ENCODE results near the gene WDR27. TPM values are rescaled to one million over a fixed set of nuclear protein-coding genes. Genes with fewer than 3 reads are reported as not detected.

Gene WDR27
- total RNA-seq, 2 experiments from 2014 or later: 77.2 to 108 TPM

GRCh38 chr6:169714178-169714577 lies 12.3 kb upstream of the WDR27 start:
- intact Hi-C loops (cut with micrococcal nuclease; ENCODE audit: unreplicated experiment): no loop called here
- no peaks in the 10 kb centered on the region for H3K9me2 ChIP-seq (ENCODE audit: insufficient read depth, low read length)
- DNase-seq (ENCODE audit: low spot score): no peak
- no peak overlapping the region for H3K4me3 ChIP-seq (ENCODE audit: low read depth, low read length, poor library complexity, severe bottlenecking)
- H4K20me1 ChIP-seq (ENCODE audit: insufficient read depth, low read length): peaks cover 7% of the 10 kb centered on the region; the same call in 1 of the 2 replicates
- H2AFZ ChIP-seq (ENCODE audit: low read length): no peak overlapping the region
- ChIA-PET POLR2A (interaction anchor here (0.7 to 1.1 kb wide), 3 partner anchors 7 to 602 kb away, joined by 3 to 5 read pairs (median 3); no protein-coding TSS in a partner anchor), CTCF (ENCODE audit: unreplicated experiment) (no interaction called here)
- peaks cover 92% of the 10 kb centered on the region for H3K36me3 ChIP-seq (ENCODE audit: insufficient read depth, low read length)
- H3K4me2 ChIP-seq (ENCODE audit: low read length): no peak overlapping the region
- H3K9me3 ChIP-seq (ENCODE audit: low read length): no peaks in the 10 kb centered on the region
- BruUV-seq (replicated peaks): no TSS peak
- H3K27ac ChIP-seq (ENCODE audit: low read depth, low read length, poor library complexity, severe bottlenecking): no peak overlapping the region
- no peak for TF ChIP-seq EZH2phosphoT487 (IDR thresholded peaks at IDR 0.05; ENCODE audit: borderline replicate concordance, low read depth, low read length)
- TF ChIP-seq, protein P1, sequence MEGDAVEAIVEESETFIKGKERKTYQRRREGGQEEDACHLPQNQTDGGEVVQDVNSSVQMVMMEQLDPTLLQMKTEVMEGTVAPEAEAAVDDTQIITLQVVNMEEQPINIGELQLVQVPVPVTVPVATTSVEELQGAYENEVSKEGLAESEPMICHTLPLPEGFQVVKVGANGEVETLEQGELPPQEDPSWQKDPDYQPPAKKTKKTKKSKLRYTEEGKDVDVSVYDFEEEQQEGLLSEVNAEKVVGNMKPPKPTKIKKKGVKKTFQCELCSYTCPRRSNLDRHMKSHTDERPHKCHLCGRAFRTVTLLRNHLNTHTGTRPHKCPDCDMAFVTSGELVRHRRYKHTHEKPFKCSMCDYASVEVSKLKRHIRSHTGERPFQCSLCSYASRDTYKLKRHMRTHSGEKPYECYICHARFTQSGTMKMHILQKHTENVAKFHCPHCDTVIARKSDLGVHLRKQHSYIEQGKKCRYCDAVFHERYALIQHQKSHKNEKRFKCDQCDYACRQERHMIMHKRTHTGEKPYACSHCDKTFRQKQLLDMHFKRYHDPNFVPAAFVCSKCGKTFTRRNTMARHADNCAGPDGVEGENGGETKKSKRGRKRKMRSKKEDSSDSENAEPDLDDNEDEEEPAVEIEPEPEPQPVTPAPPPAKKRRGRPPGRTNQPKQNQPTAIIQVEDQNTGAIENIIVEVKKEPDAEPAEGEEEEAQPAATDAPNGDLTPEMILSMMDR (conservative IDR thresholded peaks at IDR 0.05; ENCODE audit: low read length): no peak
- peaks cover 10% of the 10 kb centered on the region for H3K4me1 ChIP-seq (ENCODE audit: insufficient read depth, low read length, poor library complexity, severe bottlenecking)
- H3K79me2 ChIP-seq (ENCODE audit: insufficient read depth, low read depth, low read length): peaks cover 27% of the 10 kb centered on the region

DNA sequence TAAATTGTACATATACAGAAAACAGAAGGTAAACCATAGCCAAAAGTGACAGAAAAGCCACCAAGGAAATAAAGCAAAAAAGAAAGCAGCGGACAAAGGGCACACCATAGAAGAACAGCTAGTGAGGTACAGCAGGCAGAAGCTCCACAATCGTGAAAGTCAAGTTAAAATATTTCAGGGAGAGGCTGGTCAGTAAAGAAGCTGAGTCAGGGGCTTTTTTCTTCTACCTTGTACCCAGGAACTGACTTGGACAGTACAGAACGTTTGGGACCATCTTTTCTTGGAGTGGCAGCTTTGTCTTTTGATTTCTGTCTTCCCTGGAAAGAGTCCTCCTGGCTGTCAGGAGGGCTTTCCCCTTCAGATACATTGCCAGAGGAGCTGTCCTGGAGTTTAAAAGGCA lies 8.2 kb upstream of the WDR27 start:
- H3K9me3 ChIP-seq (ENCODE audit: low read length): no peaks in the 10 kb centered on the region
- H3K36me3 ChIP-seq (ENCODE audit: insufficient read depth, low read length): peaks cover 94% of the 10 kb centered on the region
- ChIA-PET CTCF (ENCODE audit: unreplicated experiment) (no interaction called here), POLR2A (interaction anchor here (0.7 to 3.4 kb wide), 6 partner anchors 9 to 841 kb away, joined by 4 to 37 read pairs (median 8); no protein-coding TSS in a partner anchor)
- no peaks in the 10 kb centered on the region for H3K9me2 ChIP-seq (ENCODE audit: insufficient read depth, low read length)
- H3K27ac ChIP-seq (ENCODE audit: low read depth, low read length, poor library complexity, severe bottlenecking): no peak overlapping the region
- H2AFZ ChIP-seq (ENCODE audit: low read length): no peak overlapping the region
- peaks cover 17% of the 10 kb centered on the region; the same call in 1 of the 2 replicates for H4K20me1 ChIP-seq (ENCODE audit: insufficient read depth, low read length)
- TF ChIP-seq, protein P1 (conservative IDR thresholded peaks at IDR 0.05; ENCODE audit: low read length): no peak
- TF ChIP-seq EZH2phosphoT487 (IDR thresholded peaks at IDR 0.05; ENCODE audit: borderline replicate concordance, low read depth, low read length): no peak
- no peak overlapping the region for H3K4me2 ChIP-seq (ENCODE audit: low read length)
- H3K4me3 ChIP-seq (ENCODE audit: low read depth, low read length, poor library complexity, severe bottlenecking): no peak overlapping the region
- H3K4me1 ChIP-seq (ENCODE audit: insufficient read depth, low read length, poor library complexity, severe bottlenecking): peaks cover 43% of the 10 kb centered on the region
- H3K79me2 ChIP-seq (ENCODE audit: insufficient read depth, low read depth, low read length): peaks cover 34% of the 10 kb centered on the region
- no peak for DNase-seq (ENCODE audit: low spot score)
- BruUV-seq (replicated peaks): no TSS peak
- intact Hi-C loops (cut with micrococcal nuclease; ENCODE audit: unreplicated experiment): no loop called here

DNA sequence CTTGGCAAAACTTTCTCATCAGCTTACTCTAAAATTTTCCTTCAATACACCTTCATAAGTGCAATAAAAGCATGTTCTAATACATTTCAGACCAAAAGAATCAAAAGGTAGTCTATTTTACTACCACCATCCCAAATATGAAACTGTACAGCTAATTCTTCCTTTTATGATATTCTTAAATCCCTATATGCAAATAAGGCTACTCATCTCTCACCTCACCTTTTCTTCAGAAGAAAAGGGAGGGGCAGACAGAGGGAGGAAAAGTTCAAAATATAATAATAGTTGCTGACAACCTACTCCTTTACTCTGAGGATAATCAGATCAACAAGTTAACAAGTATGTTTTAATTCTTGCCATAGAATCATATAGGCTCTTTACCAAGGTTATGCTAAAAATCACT lies 7.5 kb upstream of the WDR27 start:
- Histone ChIP-seq H3K79me2 (ENCODE audit: insufficient read depth, low read depth, low read length) (peaks cover 41% of the 10 kb centered on the region), H3K27ac (ENCODE audit: low read depth, low read length, poor library complexity, severe bottlenecking) (no peak overlapping the region), H3K9me3 (ENCODE audit: low read length) (no peaks in the 10 kb centered on the region), H2AFZ (ENCODE audit: low read length) (no peak overlapping the region), H4K20me1 (ENCODE audit: insufficient read depth, low read length) (peaks cover 19% of the 10 kb centered on the region; the same call in 1 of the 2 replicates), H3K9me2 (ENCODE audit: insufficient read depth, low read length) (no peaks in the 10 kb centered on the region), H3K4me1 (ENCODE audit: insufficient read depth, low read length, poor library complexity, severe bottlenecking) (peaks cover 50% of the 10 kb centered on the region), H3K36me3 (ENCODE audit: insufficient read depth, low read length) (peaks cover 94% of the 10 kb centered on the region), H3K4me2 (ENCODE audit: low read length) (peak overlapping the region; percentile 8; the same call in 1 of the 2 replicates), H3K4me3 (ENCODE audit: low read depth, low read length, poor library complexity, severe bottlenecking) (no peak overlapping the region)
- POLR2A ChIA-PET: interaction anchor here (0.7 to 3.4 kb wide), 7 partner anchors 9 to 853 kb away, joined by 3 to 37 read pairs (median 4); no protein-coding TSS in a partner anchor
- DNase-seq (ENCODE audit: low spot score): no peak
- intact Hi-C loops (cut with micrococcal nuclease; ENCODE audit: unreplicated experiment): no loop called here
- BruUV-seq (replicated peaks): no TSS peak
- CTCF ChIA-PET (ENCODE audit: unreplicated experiment): no interaction called here
- TF ChIP-seq, protein P1 (conservative IDR thresholded peaks at IDR 0.05; ENCODE audit: low read length): no peak
- no peak for TF ChIP-seq EZH2phosphoT487 (IDR thresholded peaks at IDR 0.05; ENCODE audit: borderline replicate concordance, low read depth, low read length)
